Breast epithelium (tissue), 4 donors: ENCODE data around the gene CORO2B. TPM values are rescaled to one million over a fixed set of nuclear protein-coding genes. Genes with fewer than 3 reads are reported as not detected.
A peak's percentile ranks its signal among the peaks of the same experiment; 100 is the strongest.

Experiments used
- DNase-seq, 2 donors: peaks; one replicate each; pipeline ENCODE4 v3.0.0-alpha.2; 2019; ENCODE audit warnings: low spot score in 2 of 2
- H3K27ac ChIP-seq, 2 donors: fragments of 200-600 bp; sonication (generic) in 1 of 2; one replicate each; pipeline ENCODE4 v1.5.1; 2016 to 2019; ENCODE audit warnings: mild to moderate bottlenecking in 1 of 2
- H3K27me3 ChIP-seq, 2 donors: fragments of 200-600 bp; sonication (generic) in 1 of 2; one replicate each; pipeline versions ENCODE4 v1.5.1 to v1.6.0; 2017 to 2019; ENCODE audit warnings: control low read depth in 1 of 2, mild to moderate bottlenecking in 1 of 2
- H3K36me3 ChIP-seq: fragments of 200-600 bp; one replicate; pipeline ENCODE4 v1.5.1; 2019
- H3K4me1 ChIP-seq, 2 donors: fragments of 200-600 bp; sonication (generic); one replicate each; pipeline ENCODE4 v1.5.1; 2016 to 2019; ENCODE audit warnings: control low read depth in 1 of 2
- H3K4me3 ChIP-seq, 3 donors: fragments of 200-600 bp; sonication (generic); 1 replicate in 2 of 3; 2 replicates in 1 of 3; pipeline ENCODE4 v1.5.1; 2016 to 2019; ENCODE audit warnings: mild to moderate bottlenecking in 3 of 3, moderate library complexity in 2 of 3
- H3K9me3 ChIP-seq, 2 donors: fragments of 200-600 bp; sonication (generic) in 1 of 2; one replicate each; pipeline ENCODE4 v1.5.1; 2016 to 2019; ENCODE audit warnings: control low read depth in 1 of 2
- CTCF ChIP-seq, 3 donors: fragments of 450-650 bp; IDR thresholded peaks; one replicate each; pipeline ENCODE4 v1.5.1; 2016 to 2017; ENCODE audit warnings: antibody characterized with exemption in 3 of 3, mild to moderate bottlenecking in 3 of 3, moderate library complexity in 3 of 3
- POLR2A ChIP-seq: fragments of 450-650 bp; IDR thresholded peaks from one replicate; pipeline ENCODE4 v1.6.1; 2016; ENCODE audit warnings: antibody characterized with exemption, mild to moderate bottlenecking, moderate library complexity
- POLR2AphosphoS5 ChIP-seq, 3 donors: sonication (generic); formaldehyde crosslinking; IDR thresholded peaks; one replicate each; pipeline ENCODE4 v1.6.1; 2017; ENCODE audit warnings: antibody characterized with exemption in 3 of 3
- intact Hi-C: fragments of 100-400 bp; cut with DNase I; formaldehyde crosslinking; loops from one replicate; pipeline ENCODE4 v1.15.1; 2023; ENCODE audit warnings: low total_unique reads
- total RNA-seq, 3 donors: library from RNA; depleted of rRNA; stranded (reverse); fragments of >200 nt; gene quantifications; one replicate each; pipeline ENCODE4 v1.1.0, GENCODE V29; 2016

CORO2B gene
- total RNA-seq, 3 donors from 2014 or later, result 2.9 to 11.2 (median 3.5) TPM

GRCh38 chr15:68608844-68609232 lies 30.0 kb downstream of the CORO2B start:
- Histone ChIP-seq H3K36me3 (no peaks in the 10 kb centered on the region), H3K27me3 (no peaks in the 10 kb centered on the region), H3K4me1 (peaks cover 6 to 9% of the 10 kb centered on the region in 2 donors), H3K27ac (peak overlapping the region; percentile 52 to 88), H3K4me3 (no peak overlapping the region), H3K9me3 (no peaks in the 10 kb centered on the region)
- intact Hi-C loops, result no loop called here
- TF ChIP-seq POLR2A, result no peak
- TF ChIP-seq POLR2AphosphoS5 (IDR thresholded peaks at IDR 0.05), result no peak
- TF ChIP-seq CTCF (IDR thresholded peaks at IDR 0.05), result no peak
- no peak for DNase-seq

- Histone ChIP-seq H3K4me1 (peaks cover 6 to 12% of the 10 kb centered on the region in 2 donors), H3K27me3 (no peaks in the 10 kb centered on the region), H3K36me3 (no peaks in the 10 kb centered on the region), H3K4me3 (no peak overlapping the region), H3K9me3 (no peaks in the 10 kb centered on the region), H3K27ac (peak overlapping the region; percentile 52 to 88)
- TF ChIP-seq POLR2A (no peak), POLR2AphosphoS5 (IDR thresholded peaks at IDR 0.05) (peak in 2 of 3 donors; percentile 72 to 79), CTCF (IDR thresholded peaks at IDR 0.05) (no peak)
- DNase-seq, result peak in 1 of 2 donors; percentile 35
- intact Hi-C loops, result no loop called here
Observed at GRCh38 chr15:68609629-68610028, 30.8 kb downstream of the CORO2B start.

GRCh38 chr15:68610825-68611224 lies 32.0 kb downstream of the CORO2B start:
- intact Hi-C loops, result no loop called here
- peaks cover 6 to 12% of the 10 kb centered on the region in 2 donors for H3K4me1 ChIP-seq
- H3K4me3 ChIP-seq, result no peak overlapping the region
- no peak for TF ChIP-seq CTCF (IDR thresholded peaks at IDR 0.05)
- no peak for TF ChIP-seq POLR2A
- TF ChIP-seq POLR2AphosphoS5 (IDR thresholded peaks at IDR 0.05), result no peak
- H3K36me3 ChIP-seq, result no peaks in the 10 kb centered on the region
- no peaks in the 10 kb centered on the region for H3K9me3 ChIP-seq
- no peak for DNase-seq
- no peaks in the 10 kb centered on the region for H3K27me3 ChIP-seq
- peak overlapping the region in 1 of 2 donors; percentile 88 for H3K27ac ChIP-seq

- no peak for DNase-seq
- Histone ChIP-seq H3K9me3 (no peaks in the 10 kb centered on the region), H3K4me1 (peaks cover 6 to 12% of the 10 kb centered on the region in 2 donors), H3K4me3 (no peak overlapping the region), H3K27me3 (no peaks in the 10 kb centered on the region), H3K27ac (no peak overlapping the region), H3K36me3 (no peaks in the 10 kb centered on the region)
- intact Hi-C loops, result no loop called here
- TF ChIP-seq POLR2AphosphoS5 (IDR thresholded peaks at IDR 0.05), result no peak
Observed at GRCh38 chr15:68612503-68612902, 33.7 kb downstream of the CORO2B start.

- intact Hi-C loops, result no loop called here
- Histone ChIP-seq H3K9me3 (no peaks in the 10 kb centered on the region), H3K4me3 (no peak overlapping the region), H3K36me3 (no peaks in the 10 kb centered on the region), H3K4me1 (peaks cover 6 to 12% of the 10 kb centered on the region in 2 donors), H3K27ac (no peak overlapping the region), H3K27me3 (no peaks in the 10 kb centered on the region)
- DNase-seq, result no peak
- TF ChIP-seq CTCF (IDR thresholded peaks at IDR 0.05) (no peak), POLR2A (no peak), POLR2AphosphoS5 (IDR thresholded peaks at IDR 0.05) (no peak)
Observed at GRCh38 chr15:68612979-68613740, 34.4 kb downstream of the CORO2B start.
